ENCODE data around the gene KIAA0753.

The KIAA0753 gene

DNA sequence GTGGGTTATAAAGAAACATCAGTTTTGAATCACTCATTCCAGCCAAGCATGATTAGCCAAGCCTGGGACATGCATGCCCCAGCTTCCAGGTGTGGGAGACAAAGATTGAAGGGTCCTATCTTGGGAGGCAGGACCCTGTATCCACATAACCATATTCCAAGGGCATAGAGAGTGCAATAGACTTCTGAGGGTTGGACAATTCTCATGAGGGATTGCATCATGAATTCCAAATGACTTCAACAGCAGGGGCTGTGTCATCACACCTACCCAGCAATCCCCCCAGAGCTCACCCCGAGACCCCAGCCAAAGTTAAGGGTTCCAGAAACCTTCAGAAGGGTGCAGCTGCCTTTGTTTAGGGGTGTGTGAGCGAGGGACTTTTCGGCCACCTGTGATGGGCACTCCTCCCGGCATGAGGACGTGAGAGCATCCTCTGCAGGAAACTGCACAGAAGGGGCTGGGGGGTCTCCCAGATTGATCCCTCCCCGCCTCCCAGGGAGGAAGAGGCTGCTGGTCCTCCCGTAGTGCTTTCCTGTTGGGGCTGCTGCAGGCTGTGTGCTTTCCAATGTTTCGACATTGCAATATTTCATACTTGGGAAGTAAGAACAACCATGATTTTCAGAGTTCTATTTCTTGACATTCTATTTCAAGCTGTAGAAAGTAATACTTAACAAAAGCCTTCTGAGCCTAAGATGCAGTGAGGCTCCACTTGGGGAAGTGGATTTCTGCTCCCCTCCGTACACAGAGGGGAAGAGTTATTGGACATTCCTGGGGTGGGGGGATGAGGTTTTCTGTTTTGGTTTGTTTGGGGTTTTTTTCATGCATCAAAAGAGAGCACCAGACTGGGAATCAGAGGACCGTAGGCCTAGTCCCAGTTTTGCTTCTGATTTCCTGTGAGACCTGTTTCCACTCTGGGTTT, 70.9 kb downstream of the KIAA0753 start:
- peak overlapping the region; percentile 94 for H3K27ac ChIP-seq
- DNase-seq (ENCODE audit: low spot score) = no peak
- TF ChIP-seq, protein P1, sequence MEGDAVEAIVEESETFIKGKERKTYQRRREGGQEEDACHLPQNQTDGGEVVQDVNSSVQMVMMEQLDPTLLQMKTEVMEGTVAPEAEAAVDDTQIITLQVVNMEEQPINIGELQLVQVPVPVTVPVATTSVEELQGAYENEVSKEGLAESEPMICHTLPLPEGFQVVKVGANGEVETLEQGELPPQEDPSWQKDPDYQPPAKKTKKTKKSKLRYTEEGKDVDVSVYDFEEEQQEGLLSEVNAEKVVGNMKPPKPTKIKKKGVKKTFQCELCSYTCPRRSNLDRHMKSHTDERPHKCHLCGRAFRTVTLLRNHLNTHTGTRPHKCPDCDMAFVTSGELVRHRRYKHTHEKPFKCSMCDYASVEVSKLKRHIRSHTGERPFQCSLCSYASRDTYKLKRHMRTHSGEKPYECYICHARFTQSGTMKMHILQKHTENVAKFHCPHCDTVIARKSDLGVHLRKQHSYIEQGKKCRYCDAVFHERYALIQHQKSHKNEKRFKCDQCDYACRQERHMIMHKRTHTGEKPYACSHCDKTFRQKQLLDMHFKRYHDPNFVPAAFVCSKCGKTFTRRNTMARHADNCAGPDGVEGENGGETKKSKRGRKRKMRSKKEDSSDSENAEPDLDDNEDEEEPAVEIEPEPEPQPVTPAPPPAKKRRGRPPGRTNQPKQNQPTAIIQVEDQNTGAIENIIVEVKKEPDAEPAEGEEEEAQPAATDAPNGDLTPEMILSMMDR (conservative IDR thresholded peaks at IDR 0.05; ENCODE audit: low read depth) = no peak
- ChIA-PET POLR2A (ENCODE audit: low non-redundant PET) (no interaction called here), CTCF (no interaction called here)

DNA sequence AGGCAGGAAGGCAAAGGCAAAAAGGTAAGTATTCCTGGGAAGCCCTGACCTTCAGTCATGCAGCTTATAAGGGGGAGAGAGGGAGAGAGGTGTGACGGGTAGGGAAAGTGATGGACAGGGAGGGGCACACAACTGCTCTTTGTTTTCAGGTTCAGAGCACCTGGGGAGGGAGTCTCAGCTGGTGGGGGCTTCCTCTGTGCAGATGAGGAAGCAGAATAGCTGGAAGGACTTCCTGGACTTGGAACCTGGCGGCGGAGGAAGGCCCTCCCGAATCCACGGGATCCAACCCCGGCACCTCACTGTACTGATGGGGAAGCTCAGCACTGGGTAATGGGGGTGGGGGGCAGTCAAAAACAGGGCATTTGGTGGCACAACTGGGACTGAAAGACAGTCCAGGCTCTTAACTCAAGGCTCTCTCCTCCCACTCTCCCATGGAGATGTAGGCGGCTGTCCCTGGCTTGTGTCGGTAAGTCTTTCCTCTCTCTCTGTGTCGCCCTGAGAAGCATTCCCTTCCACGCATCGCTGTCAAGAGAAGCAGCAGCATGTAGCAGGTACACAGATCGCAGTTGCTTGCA, 72.2 kb downstream of the KIAA0753 start:
- POLR2A ChIA-PET (ENCODE audit: low non-redundant PET) = no interaction called here

DNA sequence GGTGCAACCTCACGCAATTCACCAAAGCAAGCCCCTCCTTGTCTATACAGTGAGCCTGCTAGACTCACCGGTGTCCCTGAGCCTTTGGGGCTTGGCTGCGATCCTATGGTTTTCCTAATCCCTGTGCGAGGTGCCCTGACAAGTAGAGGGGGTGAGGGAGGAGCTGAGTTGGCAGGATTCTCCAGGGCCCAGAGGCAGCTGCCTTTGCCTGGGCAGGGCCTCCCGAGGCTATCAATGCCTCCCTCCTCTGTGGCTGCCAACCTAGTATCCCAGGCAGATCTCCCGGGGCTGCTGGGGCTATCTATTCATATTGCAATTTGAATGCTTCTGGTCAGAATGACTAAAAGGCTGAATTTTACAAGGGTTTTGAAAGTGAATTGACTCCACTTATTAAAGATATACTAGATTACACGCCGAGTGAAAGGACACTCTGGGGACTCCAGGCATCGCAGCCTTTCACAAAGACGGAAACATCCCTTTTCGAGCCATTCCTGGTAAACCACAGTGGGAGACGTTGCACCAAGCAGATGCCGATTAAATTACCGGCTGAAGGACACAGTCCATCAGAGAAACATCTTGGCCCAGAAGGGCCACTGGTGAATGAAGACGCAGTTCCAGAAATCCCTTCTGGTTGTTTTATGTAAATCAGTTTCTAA, 72.9 kb downstream of the KIAA0753 start:
- TF ChIP-seq, protein P1 (conservative IDR thresholded peaks at IDR 0.05; ENCODE audit: low read depth) = no peak
- DNase-seq (ENCODE audit: low spot score) = peak; percentile 94
- H3K27ac ChIP-seq = peak overlapping the region; percentile 94
- ChIA-PET CTCF (interaction anchor here (0.9 to 1.8 kb wide), 2 partner anchors 64 to 95 kb away, joined by 3 to 5 read pairs; no protein-coding TSS in a partner anchor), POLR2A (ENCODE audit: low non-redundant PET) (no interaction called here)

More for the DNA sequence above, 72.2 kb downstream of the KIAA0753 start:
- peak overlapping the region; percentile 94 for H3K27ac ChIP-seq
- CTCF ChIA-PET = interaction anchor here (1.8 kb wide), 1 partner anchor 95 kb away, joined by 5 read pairs; no protein-coding TSS in a partner anchor
- TF ChIP-seq, protein P1 (conservative IDR thresholded peaks at IDR 0.05; ENCODE audit: low read depth) = no peak
- DNase-seq (ENCODE audit: low spot score) = no peak

DNA sequence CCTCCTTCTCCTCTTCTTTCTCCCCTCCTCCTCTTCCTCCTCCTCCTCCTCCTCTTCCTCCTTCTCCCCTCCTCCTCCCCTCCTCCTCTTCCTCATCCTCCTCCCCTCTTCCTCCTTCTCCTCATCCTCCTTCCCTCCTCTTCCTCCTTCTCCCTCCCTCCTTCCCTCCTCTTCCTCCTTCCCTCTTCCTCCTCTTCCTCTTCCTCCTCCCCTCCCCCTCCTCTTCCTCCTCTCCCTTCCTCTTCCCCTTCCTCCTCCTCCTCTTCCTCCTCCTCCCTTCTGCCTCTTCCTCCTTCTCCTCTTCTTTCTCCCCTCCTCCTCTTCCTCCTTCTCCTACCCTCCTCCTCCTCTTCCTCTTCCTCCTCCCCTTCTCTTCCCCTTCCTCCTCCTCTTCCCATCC, 79.1 kb downstream of the KIAA0753 start:
- ChIA-PET CTCF (no interaction called here), POLR2A (ENCODE audit: low non-redundant PET) (no interaction called here)
- no peak for DNase-seq (ENCODE audit: low spot score)
- no peak overlapping the region for H3K27ac ChIP-seq
- TF ChIP-seq, protein P1 (conservative IDR thresholded peaks at IDR 0.05; ENCODE audit: low read depth) = no peak

DNA sequence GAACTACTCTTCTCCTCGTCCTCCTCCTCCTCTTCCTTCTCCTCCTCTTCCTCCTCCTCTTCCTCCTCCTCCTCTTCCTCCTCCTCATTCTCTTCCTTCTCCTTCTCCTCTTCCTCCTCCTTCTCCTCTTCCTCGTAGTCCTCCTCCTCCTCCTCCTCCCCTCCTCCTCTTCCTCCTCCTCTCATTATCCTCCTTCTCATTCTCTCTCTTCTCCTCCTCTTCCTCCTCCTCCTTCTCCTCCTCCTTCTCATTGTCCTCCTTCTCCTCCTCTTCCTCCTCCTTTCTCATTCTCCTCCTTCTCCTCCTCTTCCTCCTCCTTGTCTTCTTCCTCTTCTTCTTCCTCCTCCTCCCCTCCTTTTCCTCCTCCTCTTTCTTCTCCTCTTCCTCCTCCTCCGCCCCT, 80.0 kb downstream of the KIAA0753 start:
- ChIA-PET POLR2A (ENCODE audit: low non-redundant PET) (no interaction called here), CTCF (no interaction called here)
- H3K27ac ChIP-seq = no peak overlapping the region
- DNase-seq (ENCODE audit: low spot score) = no peak
- TF ChIP-seq, protein P1 (conservative IDR thresholded peaks at IDR 0.05; ENCODE audit: low read depth) = no peak

DNA sequence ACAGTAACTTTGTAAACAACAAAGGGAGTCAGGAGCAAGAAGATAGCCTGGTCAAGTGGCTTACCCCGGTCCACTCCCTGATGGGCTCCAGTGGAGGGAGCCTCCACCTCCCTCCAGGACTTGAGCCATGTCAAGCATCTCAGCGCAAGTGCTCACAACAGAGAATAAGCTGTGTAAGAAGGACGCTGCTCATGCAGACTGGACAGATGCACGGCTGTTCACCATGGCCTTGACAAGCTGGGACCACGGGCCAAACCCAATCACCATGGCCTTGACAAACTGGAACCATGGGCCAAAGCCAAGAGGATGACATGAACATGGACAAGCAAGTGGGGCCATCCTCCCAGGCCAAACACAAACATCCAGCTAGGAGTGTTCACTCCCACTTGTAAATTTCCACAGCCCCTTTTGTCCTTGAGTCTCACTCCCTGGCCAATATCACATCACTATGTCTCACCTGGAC, 80.7 kb downstream of the KIAA0753 start:
- TF ChIP-seq, protein P1 (conservative IDR thresholded peaks at IDR 0.05; ENCODE audit: low read depth) = no peak
- H3K27ac ChIP-seq = peak overlapping the region; percentile 100
- ChIA-PET CTCF (interaction anchor here (0.8 to 1.4 kb wide), 2 partner anchors 87 to 89 kb away, joined by 3 to 8 read pairs; no protein-coding TSS in a partner anchor), POLR2A (ENCODE audit: low non-redundant PET) (no interaction called here)
- DNase-seq (ENCODE audit: low spot score) = no peak
